ENCODE results near the gene RALGPS1.

RALGPS1 gene, protein sequence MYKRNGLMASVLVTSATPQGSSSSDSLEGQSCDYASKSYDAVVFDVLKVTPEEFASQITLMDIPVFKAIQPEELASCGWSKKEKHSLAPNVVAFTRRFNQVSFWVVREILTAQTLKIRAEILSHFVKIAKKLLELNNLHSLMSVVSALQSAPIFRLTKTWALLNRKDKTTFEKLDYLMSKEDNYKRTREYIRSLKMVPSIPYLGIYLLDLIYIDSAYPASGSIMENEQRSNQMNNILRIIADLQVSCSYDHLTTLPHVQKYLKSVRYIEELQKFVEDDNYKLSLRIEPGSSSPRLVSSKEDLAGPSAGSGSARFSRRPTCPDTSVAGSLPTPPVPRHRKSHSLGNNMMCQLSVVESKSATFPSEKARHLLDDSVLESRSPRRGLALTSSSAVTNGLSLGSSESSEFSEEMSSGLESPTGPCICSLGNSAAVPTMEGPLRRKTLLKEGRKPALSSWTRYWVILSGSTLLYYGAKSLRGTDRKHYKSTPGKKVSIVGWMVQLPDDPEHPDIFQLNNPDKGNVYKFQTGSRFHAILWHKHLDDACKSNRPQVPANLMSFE

GRCh38 chr9:126914458-126915280 lies at the start of gene RALGPS1:
Gene RALGPS1 (plus strand): TSS chr9:126914782. CDS start chr9:126962290, 47,508 bp downstream.
- DNase-seq (ENCODE audit: low spot score) = peak; percentile 97

- DNase-seq (ENCODE audit: low spot score) = peak; percentile 29
These were observed 45.2 kb upstream of the RALGPS1 start for GRCh38 chr9:126869368-126869767.

DNA sequence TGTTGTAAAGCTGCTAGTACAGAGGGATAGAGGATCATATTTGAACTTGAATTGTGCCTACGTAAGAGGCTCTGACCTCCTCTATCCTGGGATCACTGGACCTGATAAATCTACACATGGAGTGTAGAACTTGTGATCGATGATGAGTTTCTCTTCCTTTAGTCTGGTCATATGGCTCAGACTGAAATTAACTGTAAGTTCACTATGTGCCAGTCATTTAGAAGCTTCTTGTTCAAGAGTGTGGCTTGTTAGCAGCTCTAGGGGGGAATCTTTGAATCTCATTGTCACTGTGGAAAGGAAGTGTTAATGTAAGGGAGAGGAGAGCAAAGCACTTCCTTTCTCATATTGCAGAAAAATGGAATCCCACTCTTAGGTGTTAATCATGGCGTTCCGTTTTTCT lies 42.1 kb upstream of the RALGPS1 start:
- DNase-seq (ENCODE audit: low spot score) = no peak

- DNase-seq (ENCODE audit: low spot score) = peak; percentile 17
These were observed 39.9 kb upstream of the RALGPS1 start for GRCh38 chr9:126874546-126875314.

DNA sequence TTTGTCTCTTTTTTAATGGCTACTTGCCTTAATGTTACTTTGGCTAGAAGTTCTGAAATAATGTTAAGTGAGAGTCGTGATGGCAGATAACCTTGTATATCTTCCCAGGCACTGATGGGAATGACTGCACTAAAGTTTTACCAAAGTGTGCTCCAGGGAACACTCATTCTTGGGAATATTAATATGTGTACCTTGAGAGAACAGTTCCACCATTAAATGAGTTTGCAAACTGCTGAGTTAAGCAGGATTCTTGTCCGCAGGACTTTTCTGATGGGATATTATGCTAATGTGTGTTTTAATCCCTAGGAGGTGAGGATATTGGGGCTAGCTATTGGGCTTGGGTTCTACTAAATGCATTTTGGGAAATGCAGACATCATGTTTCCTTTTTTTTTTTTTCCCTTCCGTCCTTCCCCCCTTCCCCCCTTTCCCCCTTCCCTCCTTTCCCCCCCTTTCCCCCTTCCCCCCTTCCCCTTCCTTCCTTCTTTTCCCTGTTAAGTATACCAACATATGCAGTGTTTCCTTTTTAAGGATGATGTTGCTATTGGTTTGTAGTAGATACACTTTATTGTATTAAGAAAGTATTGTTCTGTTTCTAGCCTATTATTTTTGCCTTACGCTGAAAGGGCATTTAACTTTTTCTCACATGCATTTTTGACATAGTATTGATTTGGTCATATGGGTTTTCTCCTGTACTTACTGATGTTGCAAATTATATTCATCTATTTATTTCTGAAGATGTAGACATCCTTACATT lies 38.6 kb upstream of the RALGPS1 start:
- DNase-seq (ENCODE audit: low spot score) = no peak

GRCh38 chr9:126876531-126876930 lies 38.1 kb upstream of the RALGPS1 start:
- no peak for DNase-seq (ENCODE audit: low spot score)

- DNase-seq (ENCODE audit: low spot score) = no peak
These were observed 37.2 kb upstream of the RALGPS1 start for GRCh38 chr9:126877418-126877817.

- no peak for DNase-seq (ENCODE audit: low spot score)
These were observed 35.3 kb upstream of the RALGPS1 start for GRCh38 chr9:126879288-126879687.

- DNase-seq (ENCODE audit: low spot score) = no peak
These were observed 34.2 kb upstream of the RALGPS1 start for GRCh38 chr9:126880226-126880946.

DNA sequence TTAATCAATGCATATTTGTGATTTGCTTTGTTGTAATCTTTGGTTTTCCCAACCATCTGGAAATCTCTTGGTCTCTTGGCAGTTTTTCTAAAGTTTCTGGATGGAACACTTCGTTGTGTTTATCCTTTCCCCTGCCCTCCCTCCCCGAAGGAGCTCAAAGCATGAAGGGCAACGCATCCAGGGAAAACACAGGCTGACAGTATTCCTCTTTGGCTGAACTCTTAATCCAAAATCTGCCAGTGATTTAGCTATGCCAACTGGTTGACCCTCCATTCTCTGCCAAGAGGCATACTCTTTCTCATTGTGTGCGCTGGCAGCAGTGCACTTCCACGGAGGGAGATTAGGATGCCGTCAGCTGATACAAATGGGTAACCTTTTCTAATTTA lies 33.6 kb upstream of the RALGPS1 start:
- DNase-seq (ENCODE audit: low spot score) = no peak

GRCh38 chr9:126882746-126883145 lies 31.8 kb upstream of the RALGPS1 start:
- DNase-seq (ENCODE audit: low spot score) = no peak

DNA sequence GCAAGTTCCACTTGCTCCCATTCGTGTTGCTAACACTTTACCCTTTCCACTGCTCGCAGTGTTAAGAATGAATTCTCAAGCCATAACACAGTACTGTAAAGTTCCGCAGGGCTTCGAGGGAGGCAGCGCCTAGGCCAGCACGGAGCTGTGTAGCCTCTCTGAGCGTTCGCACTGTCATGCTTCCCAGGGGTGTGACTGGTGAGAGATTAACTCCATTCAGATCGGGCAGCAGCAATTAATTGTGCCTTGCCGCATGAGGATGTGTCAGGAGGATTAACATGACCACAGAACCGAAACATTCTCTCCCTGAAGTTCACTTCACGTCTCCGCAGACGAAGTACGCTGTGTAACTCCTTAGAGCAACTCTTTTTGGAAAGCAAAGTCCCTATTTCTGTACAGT lies 30.9 kb upstream of the RALGPS1 start:
- DNase-seq (ENCODE audit: low spot score) = peak; percentile 57

DNA sequence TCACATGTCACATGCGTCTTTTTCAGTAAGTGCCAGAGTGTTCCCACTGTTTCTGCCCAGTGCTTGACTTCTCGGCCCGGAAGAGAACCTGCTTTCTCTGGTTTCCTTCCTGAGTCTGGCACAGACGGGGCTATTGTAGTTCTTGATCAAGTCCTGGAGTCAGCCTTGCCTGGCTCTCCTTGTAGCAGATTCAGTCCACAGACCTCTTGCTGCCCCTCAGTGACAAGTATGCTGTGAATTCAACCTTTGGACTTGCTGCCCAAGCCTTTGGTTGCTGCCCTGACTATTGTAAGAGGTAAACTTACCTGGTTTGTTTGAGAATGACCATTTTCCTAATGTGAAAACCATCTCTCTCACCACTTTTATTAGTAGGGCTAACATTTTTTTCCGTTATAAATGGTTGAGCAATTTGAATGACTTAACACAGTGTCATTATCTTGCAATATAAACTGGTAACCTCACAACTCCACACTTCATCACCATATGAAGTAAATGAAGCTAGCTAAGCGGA lies 29.4 kb upstream of the RALGPS1 start:
- no peak for DNase-seq (ENCODE audit: low spot score)

- no peak for DNase-seq (ENCODE audit: low spot score)
These were observed 28.4 kb upstream of the RALGPS1 start for GRCh38 chr9:126886034-126886822.

GRCh38 chr9:126886897-126887296 lies 27.7 kb upstream of the RALGPS1 start:
- DNase-seq (ENCODE audit: low spot score) = no peak

GRCh38 chr9:126891676-126892075 lies 22.9 kb upstream of the RALGPS1 start:
- no peak for DNase-seq (ENCODE audit: low spot score)

DNA sequence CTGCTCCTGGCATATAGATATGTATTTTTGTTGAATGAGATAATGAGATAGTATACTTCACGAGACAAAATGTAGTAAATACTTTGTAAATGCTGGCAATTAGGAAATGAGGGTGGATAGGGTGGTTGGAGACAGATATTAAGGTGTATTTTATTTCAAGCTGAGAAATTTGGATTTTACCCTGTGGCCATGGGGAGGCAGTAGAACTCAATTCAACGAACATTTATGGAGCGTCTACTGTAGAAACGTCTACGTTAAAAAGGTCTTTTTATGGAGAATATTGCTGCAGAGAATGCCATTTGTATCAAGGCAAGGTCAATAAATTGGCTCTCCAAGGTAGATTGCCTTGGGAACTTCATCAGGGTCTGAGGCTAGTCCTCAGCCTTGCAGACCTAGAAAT lies 21.5 kb upstream of the RALGPS1 start:
- DNase-seq (ENCODE audit: low spot score) = no peak

- DNase-seq (ENCODE audit: low spot score) = no peak
These were observed 20.5 kb upstream of the RALGPS1 start for GRCh38 chr9:126894052-126894603.

- DNase-seq (ENCODE audit: low spot score) = no peak
These were observed 12.4 kb upstream of the RALGPS1 start for GRCh38 chr9:126902210-126902609.
